A673 (cell line): Measurements from ENCODE around the gene TMEM208. TPM values are rescaled to one million over a fixed set of nuclear protein-coding genes. Genes with fewer than 3 reads are reported as not detected.

Source experiments
- BruUV-seq: library from RNA; stranded (reverse); fragments of 400-500 nt; replicated peaks from 2 replicates; lab custom pipeline; 2021; lab: Mats Ljungman, UMichigan
- CTCF ChIA-PET: fragments of 300-600 bp; sonication (Branson Sonifier 250); formaldehyde crosslinking; loops from one replicate; lab custom pipeline; 2022; ENCODE audit warnings: antibody characterized with exemption; lab: Charles Lee
- POLR2A ChIA-PET: fragments of 300-600 bp; sonication (Branson Sonifier 250); formaldehyde crosslinking; loops from one replicate; lab custom pipeline; 2022; ENCODE audit warnings: antibody characterized with exemption; ENCODE audit not compliant: low non-redundant PET; lab: Charles Lee
- DNase-seq: peaks from one replicate; pipeline ENCODE4 v3.0.0-alpha.2; 2015; ENCODE audit warnings: low spot score
- H3K27ac ChIP-seq: fragments of 200-600 bp; sonication (generic); 2 replicates; pipeline ENCODE4 v1.5.1; 2016; ENCODE audit warnings: mixed run types, low read depth, mild to moderate bottlenecking, mixed read lengths, antibody characterized with exemption, low read length; ENCODE audit not compliant: poor library complexity, severe bottlenecking
- H3K27me3 ChIP-seq: fragments of 200-600 bp; sonication (generic); replicated peaks from 2 replicates; pipeline ENCODE4 v1.6.1; 2017; ENCODE audit warnings: mixed run types, low read depth, mild to moderate bottlenecking, mixed read lengths, antibody characterized with exemption, low read length; ENCODE audit not compliant: insufficient read depth, poor library complexity
- H3K36me3 ChIP-seq: fragments of 200-600 bp; sonication (generic); 2 replicates; pipeline ENCODE4 v1.6.1; 2016; ENCODE audit warnings: mixed run types, mild to moderate bottlenecking, mixed read lengths, antibody characterized with exemption, low read length; ENCODE audit not compliant: insufficient read depth, poor library complexity, severe bottlenecking
- H3K4me1 ChIP-seq: fragments of 200-600 bp; sonication (generic); 2 replicates; pipeline ENCODE4 v1.6.1; 2017; ENCODE audit warnings: mixed run types, mild to moderate bottlenecking, mixed read lengths, antibody characterized with exemption, low read length; ENCODE audit not compliant: insufficient read depth, poor library complexity, severe bottlenecking
- H3K4me3 ChIP-seq: fragments of 200-600 bp; sonication (generic); 2 replicates; pipeline ENCODE4 v1.5.1; 2016; ENCODE audit warnings: low read depth, mixed run types, mild to moderate bottlenecking, mixed read lengths, low read length; ENCODE audit not compliant: poor library complexity, severe bottlenecking
- H3K9me3 ChIP-seq: fragments of 200-600 bp; sonication (generic); 2 replicates; pipeline ENCODE4 v1.6.1; 2016; ENCODE audit warnings: mixed run types, low read depth, mild to moderate bottlenecking, mixed read lengths, antibody characterized with exemption, low read length; ENCODE audit not compliant: poor library complexity, severe bottlenecking
- CTCF ChIP-seq: fragments of 300-800, 200-600 bp; sonication (generic); conservative IDR thresholded peaks from 2 replicates; pipeline ENCODE4 v1.5.1; 2017; ENCODE audit warnings: low read depth, mild to moderate bottlenecking, antibody characterized with exemption, low read length, moderate library complexity, mixed read lengths
- EZH2 ChIP-seq: fragments of 200-600 bp; sonication (generic); IDR thresholded peaks from 2 replicates; pipeline ENCODE4 v1.6.1; 2017; ENCODE audit warnings: borderline replicate concordance, low read depth, mild to moderate bottlenecking, mixed read lengths, antibody characterized with exemption, low read length; ENCODE audit not compliant: poor library complexity, severe bottlenecking
- intact Hi-C: fragments of 100-400 bp; cut with micrococcal nuclease; formaldehyde crosslinking; loops from one replicate; pipeline ENCODE4 v1.10.0; 2022; ENCODE audit not compliant: unreplicated experiment
- total RNA-seq: library from RNA; stranded (reverse); gene quantifications from 2 replicates; pipeline ENCODE4 v1.2.3, GENCODE V29; 2021

Gene TMEM208
- total RNA-seq, 1 experiment from 2014 or later, result 38.2 TPM

DNA sequence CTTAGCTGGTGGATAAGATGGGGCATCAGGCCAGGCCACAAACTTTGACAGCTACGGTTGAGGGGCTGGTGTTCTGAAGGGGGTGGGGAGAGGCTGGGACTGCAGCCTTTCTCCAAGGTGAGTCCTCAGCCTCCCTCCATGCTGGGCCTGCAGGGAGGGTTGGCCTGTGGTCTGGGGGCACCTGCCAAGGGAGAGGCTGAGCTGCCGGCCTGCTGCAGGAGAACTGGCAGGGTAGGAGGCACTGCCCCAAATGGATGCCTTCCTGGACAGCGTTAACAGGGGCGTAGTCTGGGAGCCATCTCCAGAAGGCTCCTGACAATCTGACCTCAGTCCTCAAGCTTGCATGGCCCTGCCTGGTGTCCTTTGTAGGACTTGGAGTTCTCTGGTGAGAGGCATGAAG, 22.9 kb upstream of the TMEM208 start:
- no peaks in the 10 kb centered on the region for H3K9me3 ChIP-seq
- POLR2A ChIA-PET, result no interaction called here
- intact Hi-C loops, result no loop called here

GRCh38 chr16:67206129-67206837, 20.6 kb upstream of the TMEM208 start:
- intact Hi-C loops, result no loop called here
- H3K27ac ChIP-seq, result no peak overlapping the region
- ChIA-PET CTCF (no interaction called here), POLR2A (interaction anchor here (0.6 kb wide), 1 partner anchor 26 kb away, joined by 8 read pairs; no protein-coding TSS in a partner anchor)
- H3K4me3 ChIP-seq, result no peak overlapping the region
- H3K36me3 ChIP-seq, result peaks cover 18% of the 10 kb centered on the region
- H3K4me1 ChIP-seq, result no peaks in the 10 kb centered on the region
- DNase-seq, result no peak
- TF ChIP-seq CTCF, result no peak
- no peak for TF ChIP-seq EZH2
- no peaks in the 10 kb centered on the region for H3K27me3 ChIP-seq
- no TSS peak for BruUV-seq
- no peaks in the 10 kb centered on the region for H3K9me3 ChIP-seq

More for the DNA sequence above, 22.9 kb upstream of the TMEM208 start:
- H3K4me1 ChIP-seq, result no peaks in the 10 kb centered on the region
- BruUV-seq, result no TSS peak
- no peak for DNase-seq
- no peak overlapping the region for H3K4me3 ChIP-seq
- CTCF ChIA-PET, result no interaction called here
- TF ChIP-seq EZH2 (no peak), CTCF (no peak)
- no peaks in the 10 kb centered on the region for H3K27me3 ChIP-seq
- no peak overlapping the region for H3K27ac ChIP-seq
- peaks cover 20% of the 10 kb centered on the region for H3K36me3 ChIP-seq

DNA sequence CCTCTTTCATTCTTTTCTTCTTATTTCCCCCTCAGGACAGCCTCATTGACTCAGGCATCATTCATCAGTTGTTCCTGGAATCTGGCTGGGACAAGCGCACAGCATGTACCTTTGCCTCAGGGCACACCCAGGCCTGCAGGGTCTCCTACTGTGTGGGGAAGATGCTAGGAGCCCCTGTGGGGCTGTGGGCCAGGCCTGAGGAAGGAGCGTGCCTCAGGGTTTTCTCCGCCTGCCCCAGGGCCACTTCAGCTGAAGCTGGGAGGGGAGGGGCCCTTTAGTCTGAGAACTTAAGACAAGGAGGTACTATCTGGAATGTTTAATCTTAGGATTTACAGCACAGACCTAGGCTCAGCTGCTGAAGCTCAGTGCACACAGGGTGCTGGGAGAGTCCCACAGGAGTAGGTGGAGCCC, 20.1 kb upstream of the TMEM208 start:
- ChIA-PET POLR2A (no interaction called here), CTCF (no interaction called here)

More for the DNA sequence above, 20.1 kb upstream of the TMEM208 start:
- TF ChIP-seq EZH2 (no peak), CTCF (no peak)
- H3K4me1 ChIP-seq, result no peaks in the 10 kb centered on the region
- H3K36me3 ChIP-seq, result peaks cover 13% of the 10 kb centered on the region
- DNase-seq, result no peak
- intact Hi-C loops, result no loop called here
- no peak overlapping the region for H3K27ac ChIP-seq
- no TSS peak for BruUV-seq
- no peak overlapping the region for H3K4me3 ChIP-seq
- H3K9me3 ChIP-seq, result no peaks in the 10 kb centered on the region
- H3K27me3 ChIP-seq, result no peaks in the 10 kb centered on the region
